WTC11 (cell line): ENCODE data around the gene DUOX2. TPM values are rescaled to one million over a fixed set of nuclear protein-coding genes. Genes with fewer than 3 reads are reported as not detected.
"Not testable (repeated sequence)": the region's sequence is repeated elsewhere in the genome, so short reads cannot be mapped to it uniquely, and the experiment has no call there.

ENCODE experiments used
- ATAC-seq: fragments of 200-7000 bp; cut with Tn5 transposase; 2 replicates; pipeline ENCODE4 v1.10.0; 2021; ENCODE audit warnings: mild to moderate bottlenecking, moderate library complexity
- CTCF ChIA-PET: fragments of 300-600 bp; sonication (Branson Sonifier 250); formaldehyde crosslinking; loops from one replicate; lab custom pipeline; 2021; ENCODE audit warnings: antibody characterized with exemption; lab: Charles Lee
- POLR2A ChIA-PET: fragments of 350-600 bp; sonication (Branson Sonifier 250); formaldehyde crosslinking; loops from one replicate; lab custom pipeline; 2021; ENCODE audit warnings: antibody characterized with exemption; lab: Charles Lee
- DNase-seq: peaks from one replicate; pipeline ENCODE4 v3.0.0; 2021; ENCODE audit warnings: low spot score
- H3K27ac Mint-ChIP-seq: 2 replicates; pipeline ENCODE4 v1.8.0; 2021; ENCODE audit warnings: mixed read lengths
- H3K27me3 Mint-ChIP-seq: 2 replicates; pipeline ENCODE4 v1.8.0; 2021; ENCODE audit warnings: low read depth, mild to moderate bottlenecking, moderate library complexity, mixed read lengths
- H3K36me3 Mint-ChIP-seq: 2 replicates; pipeline ENCODE4 v1.8.0; 2021; ENCODE audit warnings: mixed read lengths
- H3K4me1 Mint-ChIP-seq: 2 replicates; pipeline ENCODE4 v1.8.0; 2022; ENCODE audit warnings: mixed read lengths
- H3K4me3 Mint-ChIP-seq: 2 replicates; pipeline ENCODE4 v1.8.0; 2021; ENCODE audit warnings: mild to moderate bottlenecking, moderate library complexity, mixed read lengths
- H3K9me3 Mint-ChIP-seq: 2 replicates; pipeline ENCODE4 v1.8.0; 2021; ENCODE audit warnings: mixed read lengths
- ATF1 ChIP-seq: sonication (generic); formaldehyde crosslinking; IDR thresholded peaks from 2 replicates; pipeline ENCODE4 v1.8.1; 2023; ENCODE audit warnings: mild to moderate bottlenecking, moderate library complexity, missing genetic modification reagents
- ATF2 ChIP-seq: sonication (generic); formaldehyde crosslinking; IDR thresholded peaks from 2 replicates; pipeline ENCODE4 v1.8.1; 2022; ENCODE audit warnings: low read depth, missing genetic modification reagents, borderline replicate concordance
- CBFB ChIP-seq: sonication (generic); formaldehyde crosslinking; IDR thresholded peaks from 2 replicates; pipeline ENCODE4 v1.8.1; 2022; ENCODE audit warnings: mild to moderate bottlenecking, low read depth, missing genetic modification reagents
- ELF4 ChIP-seq: sonication (generic); formaldehyde crosslinking; IDR thresholded peaks from 2 replicates; pipeline ENCODE4 v1.8.1; 2022; ENCODE audit warnings: low read depth, mild to moderate bottlenecking, moderate library complexity, missing genetic modification reagents
- EMX1 ChIP-seq: fragments of 250-450 bp; sonication (Bioruptor Pico); IDR thresholded peaks from 2 replicates; pipeline ENCODE4 v1.8.0; 2021; ENCODE audit warnings: mild to moderate bottlenecking
- ESRRA ChIP-seq: sonication (generic); formaldehyde crosslinking; IDR thresholded peaks from 2 replicates; pipeline ENCODE4 v1.8.1; 2022; ENCODE audit warnings: mild to moderate bottlenecking, missing genetic modification reagents, borderline replicate concordance
- FOXK1 ChIP-seq: sonication (generic); formaldehyde crosslinking; IDR thresholded peaks from 2 replicates; pipeline ENCODE4 v1.8.0; 2022; ENCODE audit warnings: mild to moderate bottlenecking, moderate library complexity, missing genetic modification reagents
- HMGA2 ChIP-seq: fragments of 250-450 bp; sonication (Bioruptor Pico); IDR thresholded peaks from 2 replicates; pipeline ENCODE4 v1.4.0; 2021; ENCODE audit warnings: mild to moderate bottlenecking, moderate library complexity
- IRF1 ChIP-seq: sonication (generic); formaldehyde crosslinking; IDR thresholded peaks from 2 replicates; pipeline ENCODE4 v1.8.0; 2023; ENCODE audit warnings: missing genetic modification reagents
- JUN ChIP-seq: sonication (generic); formaldehyde crosslinking; IDR thresholded peaks from 2 replicates; pipeline ENCODE4 v1.8.0; 2023; ENCODE audit warnings: mild to moderate bottlenecking, missing genetic modification reagents
- KAT7 ChIP-seq: sonication (generic); formaldehyde crosslinking; IDR thresholded peaks from 2 replicates; pipeline ENCODE4 v1.8.1; 2023; ENCODE audit warnings: missing genetic modification reagents, mild to moderate bottlenecking, borderline replicate concordance
- NR3C1 ChIP-seq: sonication (generic); formaldehyde crosslinking; conservative IDR thresholded peaks from 2 replicates; pipeline ENCODE4 v1.8.1; 2023; ENCODE audit warnings: low read depth, mild to moderate bottlenecking, missing genetic modification reagents
- SMAD3 ChIP-seq: sonication (generic); formaldehyde crosslinking; IDR thresholded peaks from 2 replicates; pipeline ENCODE4 v1.8.0; 2022; ENCODE audit warnings: missing genetic modification reagents, mild to moderate bottlenecking, borderline replicate concordance
- SP1 ChIP-seq: sonication (generic); formaldehyde crosslinking; conservative IDR thresholded peaks from 2 replicates; pipeline ENCODE4 v1.8.1; 2022; ENCODE audit warnings: missing genetic modification reagents
- TEAD1 ChIP-seq: sonication (generic); formaldehyde crosslinking; IDR thresholded peaks from 2 replicates; pipeline ENCODE4 v1.8.0; 2022; ENCODE audit warnings: mild to moderate bottlenecking, missing genetic modification reagents
- TEAD4 ChIP-seq: sonication (generic); formaldehyde crosslinking; IDR thresholded peaks from 2 replicates; pipeline ENCODE4 v1.8.0; 2022; ENCODE audit warnings: mild to moderate bottlenecking, missing genetic modification reagents
- ZBTB21 ChIP-seq: sonication (generic); formaldehyde crosslinking; IDR thresholded peaks from 2 replicates; pipeline ENCODE4 v1.8.1; 2023; ENCODE audit warnings: mild to moderate bottlenecking, missing genetic modification reagents, borderline replicate concordance
- ZNF219 ChIP-seq: sonication (generic); formaldehyde crosslinking; IDR thresholded peaks from 2 replicates; pipeline ENCODE4 v1.8.0; 2023; ENCODE audit warnings: missing genetic modification reagents, mild to moderate bottlenecking, borderline replicate concordance
- ZNF317 ChIP-seq: sonication (generic); formaldehyde crosslinking; IDR thresholded peaks from 2 replicates; pipeline ENCODE4 v1.8.1; 2023; ENCODE audit warnings: low read depth, mild to moderate bottlenecking, moderate library complexity, missing genetic modification reagents, borderline replicate concordance
- ZNF512 ChIP-seq: sonication (generic); formaldehyde crosslinking; IDR thresholded peaks from 2 replicates; pipeline ENCODE4 v1.8.1; 2022; ENCODE audit warnings: missing genetic modification reagents, borderline replicate concordance
- total RNA-seq: library from RNA; stranded (reverse); gene quantifications from 3 replicates; pipeline ENCODE4 v1.2.3, GENCODE V29; 2021
- TF ChIP-seq, protein P1 (sequence below): sonication (generic); formaldehyde crosslinking; IDR thresholded peaks from 2 replicates; pipeline ENCODE4 v1.8.0; 2022; ENCODE audit warnings: mild to moderate bottlenecking, missing genetic modification reagents
- TF ChIP-seq, protein P2 (sequence below): sonication (generic); formaldehyde crosslinking; conservative IDR thresholded peaks from 2 replicates; pipeline ENCODE4 v1.8.1; 2022; ENCODE audit warnings: mild to moderate bottlenecking, missing genetic modification reagents

The DUOX2 gene
- total RNA-seq, 1 experiment from 2014 or later, result 0.13 TPM

- H3K9me3 Mint-ChIP-seq, result peaks cover 50% of the 10 kb centered on the region
- no peaks in the 10 kb centered on the region for H3K27me3 Mint-ChIP-seq
- peaks cover 73% of the 10 kb centered on the region for H3K36me3 Mint-ChIP-seq
- H3K4me3 Mint-ChIP-seq, result no peak overlapping the region
- CTCF ChIA-PET, result no interaction called here
- DNase-seq, result no peak
- no peak for ATAC-seq
- H3K4me1 Mint-ChIP-seq, result no peaks in the 10 kb centered on the region
- H3K27ac Mint-ChIP-seq, result no peak overlapping the region
- no peak for TF ChIP-seq NR3C1 (CRISPR knock-in tag)
- no peak for TF ChIP-seq JUN (CRISPR knock-in tag)
- TF ChIP-seq ZNF317 (CRISPR knock-in tag), result no peak
- TF ChIP-seq IRF1, result no peak
- TF ChIP-seq ATF1, result no peak
- TF ChIP-seq CBFB (CRISPR knock-in tag), result no peak
- TF ChIP-seq TEAD4 (CRISPR knock-in tag), result no peak
- TF ChIP-seq ELF4 (CRISPR knock-in tag), result no peak
- no peak for TF ChIP-seq ZNF219 (CRISPR knock-in tag)
- TF ChIP-seq SMAD3 (CRISPR knock-in tag), result no peak
- TF ChIP-seq, protein P1, sequence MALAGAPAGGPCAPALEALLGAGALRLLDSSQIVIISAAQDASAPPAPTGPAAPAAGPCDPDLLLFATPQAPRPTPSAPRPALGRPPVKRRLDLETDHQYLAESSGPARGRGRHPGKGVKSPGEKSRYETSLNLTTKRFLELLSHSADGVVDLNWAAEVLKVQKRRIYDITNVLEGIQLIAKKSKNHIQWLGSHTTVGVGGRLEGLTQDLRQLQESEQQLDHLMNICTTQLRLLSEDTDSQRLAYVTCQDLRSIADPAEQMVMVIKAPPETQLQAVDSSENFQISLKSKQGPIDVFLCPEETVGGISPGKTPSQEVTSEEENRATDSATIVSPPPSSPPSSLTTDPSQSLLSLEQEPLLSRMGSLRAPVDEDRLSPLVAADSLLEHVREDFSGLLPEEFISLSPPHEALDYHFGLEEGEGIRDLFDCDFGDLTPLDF (CRISPR knock-in tag), result no peak
- TF ChIP-seq ZNF512, result no peak
- TF ChIP-seq, protein P2, sequence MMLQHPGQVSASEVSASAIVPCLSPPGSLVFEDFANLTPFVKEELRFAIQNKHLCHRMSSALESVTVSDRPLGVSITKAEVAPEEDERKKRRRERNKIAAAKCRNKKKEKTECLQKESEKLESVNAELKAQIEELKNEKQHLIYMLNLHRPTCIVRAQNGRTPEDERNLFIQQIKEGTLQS, result no peak
- TF ChIP-seq ATF2 (CRISPR knock-in tag), result no peak
- no peak for TF ChIP-seq FOXK1 (CRISPR knock-in tag)
- TF ChIP-seq TEAD1, result no peak
- POLR2A ChIA-PET, result no interaction called here
These were observed 63.4 kb downstream of the DUOX2 start for GRCh38 chr15:45050587-45050986.

DNA sequence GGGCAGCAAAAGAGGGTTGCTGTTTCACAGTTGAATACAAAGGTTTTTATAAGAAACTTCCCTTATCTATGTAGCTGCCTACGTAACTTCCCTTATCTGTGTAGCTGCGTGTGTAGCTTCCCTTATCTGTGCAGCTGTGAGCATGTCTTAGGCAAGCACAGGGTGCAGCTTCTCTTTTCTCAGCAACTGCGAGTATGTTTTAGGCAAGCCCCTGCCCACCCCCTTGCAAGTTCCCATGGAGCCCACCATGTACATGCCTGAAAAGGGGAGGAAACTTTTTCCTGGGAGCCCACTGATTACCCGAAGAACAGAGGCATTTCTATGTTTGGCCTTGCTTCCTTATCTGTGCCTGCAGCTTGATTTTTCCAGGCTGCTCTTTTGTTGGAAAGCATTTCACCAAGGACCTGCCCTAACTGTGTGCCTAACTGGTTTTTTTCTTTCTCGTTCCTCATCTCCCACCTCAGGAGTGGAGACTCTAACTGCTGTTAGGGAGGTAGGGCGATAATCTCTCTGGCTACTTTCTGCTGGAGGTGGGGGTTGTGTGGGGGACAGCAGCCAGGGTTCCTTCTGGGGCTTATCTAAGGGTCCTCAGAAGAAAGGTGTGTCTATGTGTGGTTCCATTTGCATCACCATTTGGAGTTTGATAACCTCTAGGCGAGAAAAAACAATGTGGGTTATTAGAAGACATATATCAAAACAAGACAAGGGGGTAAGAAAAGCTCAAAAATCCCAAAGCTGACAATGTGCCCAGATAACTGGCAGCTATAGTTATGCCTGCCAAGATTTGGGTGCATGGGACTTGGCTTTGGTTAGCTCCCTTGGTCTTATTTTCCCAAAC, 65.0 kb downstream of the DUOX2 start:
- no peaks in the 10 kb centered on the region for H3K27me3 Mint-ChIP-seq
- H3K4me3 Mint-ChIP-seq, result no peak overlapping the region
- ChIA-PET CTCF (no interaction called here), POLR2A (no interaction called here)
- no peak for DNase-seq
- H3K9me3 Mint-ChIP-seq, result peaks cover 50% of the 10 kb centered on the region
- H3K36me3 Mint-ChIP-seq, result peaks cover 78% of the 10 kb centered on the region
- H3K4me1 Mint-ChIP-seq, result no peaks in the 10 kb centered on the region
- no peak for ATAC-seq
- no peak overlapping the region for H3K27ac Mint-ChIP-seq
- TF ChIP-seq EMX1, result no peak
- TF ChIP-seq TEAD4 (CRISPR knock-in tag), result no peak
- no peak for TF ChIP-seq KAT7
- no peak for TF ChIP-seq ESRRA (CRISPR knock-in tag)
- TF ChIP-seq SP1, result no peak
- TF ChIP-seq ZBTB21 (CRISPR knock-in tag), result no peak
- no peak for TF ChIP-seq ZNF317 (CRISPR knock-in tag)
- TF ChIP-seq HMGA2 (CRISPR knock-in tag), result no peak

- H3K27ac Mint-ChIP-seq, H3K4me3 Mint-ChIP-seq, POLR2A ChIA-PET, DNase-seq, ATAC-seq, H3K4me1 Mint-ChIP-seq, H3K27me3 Mint-ChIP-seq, CTCF ChIA-PET: not testable (repeated sequence)
- Mint-ChIP-seq H3K36me3 (peaks cover 78% of the 10 kb centered on the region), H3K9me3 (peaks cover 50% of the 10 kb centered on the region)
These were observed 65.6 kb downstream of the DUOX2 start for GRCh38 chr15:45048449-45048793.

- DNase-seq, H3K27me3 Mint-ChIP-seq, CTCF ChIA-PET, H3K27ac Mint-ChIP-seq, H3K4me1 Mint-ChIP-seq, ATAC-seq, H3K4me3 Mint-ChIP-seq, POLR2A ChIA-PET: not testable (repeated sequence)
- peaks cover 18% of the 10 kb centered on the region for H3K9me3 Mint-ChIP-seq
- peaks cover 44% of the 10 kb centered on the region for H3K36me3 Mint-ChIP-seq
These were observed 69.7 kb downstream of the DUOX2 start for GRCh38 chr15:45044270-45044669.

- DNase-seq, ATAC-seq, H3K4me1 Mint-ChIP-seq, H3K9me3 Mint-ChIP-seq, H3K27me3 Mint-ChIP-seq, POLR2A ChIA-PET, CTCF ChIA-PET, H3K27ac Mint-ChIP-seq, H3K4me3 Mint-ChIP-seq: not testable (repeated sequence)
- peaks cover 30% of the 10 kb centered on the region for H3K36me3 Mint-ChIP-seq
These were observed 71.1 kb downstream of the DUOX2 start for GRCh38 chr15:45042859-45043258.
